Mucosa of descending colon (tissue), 3 donors: ENCODE results near the gene HDAC3. TPM values are rescaled to one million over a fixed set of nuclear protein-coding genes. Genes with fewer than 3 reads are reported as not detected.
A peak's percentile ranks its signal among the peaks of the same experiment; 100 is the strongest.

ENCODE experiments used
- ATAC-seq: fragments of 200-7000 bp; cut with Tn5 transposase; one replicate; pipeline ENCODE4 v1.9.1; 2020; ENCODE audit warnings: mild to moderate bottlenecking, moderate library complexity
- DNase-seq, 3 donors: peaks; one replicate each; pipeline ENCODE4 v3.0.0-alpha.2; 2020
- H3K36me3 ChIP-seq: fragments of 200-600 bp; one replicate; pipeline ENCODE4 v1.8.0; 2021; ENCODE audit warnings: low read depth, mild to moderate bottlenecking
- H3K4me1 ChIP-seq: fragments of 200-600 bp; one replicate; pipeline ENCODE4 v1.8.0; 2021; ENCODE audit warnings: low read depth, mild to moderate bottlenecking
- H3K4me3 ChIP-seq: fragments of 200-600 bp; one replicate; pipeline ENCODE4 v1.8.0; 2021; ENCODE audit warnings: mild to moderate bottlenecking
- H3K9me3 ChIP-seq: fragments of 200-600 bp; one replicate; pipeline ENCODE4 v1.8.0; 2021; ENCODE audit warnings: mild to moderate bottlenecking
- intact Hi-C, 2 donors: fragments of 100-400 bp; cut with DNase I in 1 of 2; cut with micrococcal nuclease in 1 of 2; formaldehyde crosslinking; loops; one replicate each; pipeline versions ENCODE4 v1.11.0 to v1.11.1; 2022; cut with DNase I, micrococcal nuclease
- total RNA-seq, 3 donors: library from RNA; stranded (reverse); fragmentation: NEBNext Ultra II Directional in 2 of 3; extraction: Animal tissue kit (Norgen Biotek cat#: 25700) in 2 of 3; gene quantifications; one replicate each; pipeline versions ENCODE4 v1.2.1 to v1.2.4, GENCODE V29; 2021 to 2023
- TF ChIP-seq, protein P1 (sequence below): fragments of 200-600 bp; IDR thresholded peaks from one replicate; pipeline ENCODE4 v1.8.0; 2022; ENCODE audit warnings: antibody characterized with exemption, mild to moderate bottlenecking
- donor health status: DM: no; HTN: no; CAD: no; lungs with moderate emphysema.
- donor health status: DM: no; HTN: no; CAD: no.
- donor health status: DM: no; HTN: yes; CAD: no.

HDAC3 gene
- total RNA-seq, 3 donors from 2014 or later, result 45.1 to 47.0 (median 45.8) TPM

DNA sequence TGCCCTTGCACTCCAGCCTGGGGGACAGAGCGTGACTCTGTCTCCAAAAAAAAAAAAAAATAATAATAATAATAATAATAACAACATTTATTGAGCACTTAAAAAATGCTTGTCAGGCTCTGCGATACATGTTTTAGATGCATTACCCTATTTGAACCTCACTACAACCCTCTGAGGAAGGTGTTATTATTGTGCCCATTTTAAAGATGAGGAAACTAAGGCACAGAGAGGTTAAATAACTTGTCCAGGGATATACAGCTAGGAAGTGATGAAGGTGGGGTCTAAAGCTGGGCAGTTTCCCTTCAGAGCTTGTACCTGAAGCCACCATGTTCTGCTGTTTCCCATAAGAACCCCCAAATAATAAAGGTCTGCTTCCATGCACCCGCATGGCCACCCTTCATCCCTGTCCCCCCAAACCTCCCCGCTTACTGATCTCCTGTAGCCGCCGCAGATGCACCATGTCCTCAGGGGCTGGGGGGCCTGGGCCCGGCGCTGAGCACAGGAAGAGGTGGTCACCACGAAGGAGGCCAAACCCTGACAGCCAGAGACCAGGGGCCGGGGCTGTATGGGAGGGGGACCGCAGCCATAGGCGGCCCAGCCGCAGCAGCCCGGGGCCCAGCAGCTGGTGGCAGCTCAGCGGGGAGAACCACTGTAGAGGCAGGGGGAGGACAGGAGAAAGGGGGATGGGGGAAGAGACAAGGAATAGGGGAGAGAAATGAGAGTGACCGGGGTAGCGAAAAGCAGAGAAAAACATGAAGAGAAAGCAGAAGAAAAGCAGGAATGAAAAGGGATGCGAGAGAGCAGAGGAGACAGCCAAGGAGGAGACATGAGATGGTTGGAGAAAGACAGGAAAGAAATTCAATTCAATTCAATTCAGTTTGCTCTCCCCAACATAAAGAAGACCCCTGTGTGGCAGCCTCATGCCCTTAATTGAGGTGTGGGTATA is 29.6 kb upstream of the HDAC3 start:
- Histone ChIP-seq H3K9me3 (no peaks in the 10 kb centered on the region), H3K4me1 (peaks cover 2% of the 10 kb centered on the region), H3K4me3 (no peak overlapping the region), H3K36me3 (no peaks in the 10 kb centered on the region)
- TF ChIP-seq, protein P1, sequence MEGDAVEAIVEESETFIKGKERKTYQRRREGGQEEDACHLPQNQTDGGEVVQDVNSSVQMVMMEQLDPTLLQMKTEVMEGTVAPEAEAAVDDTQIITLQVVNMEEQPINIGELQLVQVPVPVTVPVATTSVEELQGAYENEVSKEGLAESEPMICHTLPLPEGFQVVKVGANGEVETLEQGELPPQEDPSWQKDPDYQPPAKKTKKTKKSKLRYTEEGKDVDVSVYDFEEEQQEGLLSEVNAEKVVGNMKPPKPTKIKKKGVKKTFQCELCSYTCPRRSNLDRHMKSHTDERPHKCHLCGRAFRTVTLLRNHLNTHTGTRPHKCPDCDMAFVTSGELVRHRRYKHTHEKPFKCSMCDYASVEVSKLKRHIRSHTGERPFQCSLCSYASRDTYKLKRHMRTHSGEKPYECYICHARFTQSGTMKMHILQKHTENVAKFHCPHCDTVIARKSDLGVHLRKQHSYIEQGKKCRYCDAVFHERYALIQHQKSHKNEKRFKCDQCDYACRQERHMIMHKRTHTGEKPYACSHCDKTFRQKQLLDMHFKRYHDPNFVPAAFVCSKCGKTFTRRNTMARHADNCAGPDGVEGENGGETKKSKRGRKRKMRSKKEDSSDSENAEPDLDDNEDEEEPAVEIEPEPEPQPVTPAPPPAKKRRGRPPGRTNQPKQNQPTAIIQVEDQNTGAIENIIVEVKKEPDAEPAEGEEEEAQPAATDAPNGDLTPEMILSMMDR, result no peak
- no peak for ATAC-seq
- intact Hi-C loops, result no loop called here
- no peak for DNase-seq

GRCh38 chr5:141664733-141665461 is 28.2 kb upstream of the HDAC3 start:
- Histone ChIP-seq H3K4me3 (no peak overlapping the region), H3K4me1 (peaks cover 2% of the 10 kb centered on the region), H3K9me3 (no peaks in the 10 kb centered on the region), H3K36me3 (no peaks in the 10 kb centered on the region)
- intact Hi-C loops, result no loop called here
- ATAC-seq (peak; percentile 98), DNase-seq (peak; percentile 84 to 90 (median 89))
- TF ChIP-seq, protein P1, result peak; percentile 75

DNA sequence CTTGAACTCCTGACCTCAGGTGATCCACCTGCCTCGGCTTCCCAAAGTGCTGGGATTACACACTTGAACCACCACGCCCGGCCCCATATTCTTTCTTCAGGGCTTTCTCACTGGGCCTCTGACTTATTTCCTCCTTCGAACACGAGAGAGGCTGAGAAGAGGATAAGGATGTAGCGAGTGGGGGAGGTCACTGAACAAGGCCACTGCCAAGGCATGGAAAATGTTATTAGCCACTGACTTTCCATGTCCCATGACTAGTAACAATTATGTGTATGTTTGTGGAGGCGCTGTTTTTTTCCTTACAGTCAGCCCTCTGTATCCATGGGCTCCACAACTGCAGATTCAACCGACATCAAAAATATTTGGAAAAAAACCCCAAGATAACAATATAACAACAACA is 26.9 kb upstream of the HDAC3 start:
- no peaks in the 10 kb centered on the region for H3K9me3 ChIP-seq
- H3K4me1 ChIP-seq, result peaks cover 2% of the 10 kb centered on the region
- ATAC-seq (no peak), DNase-seq (no peak)
- no peak overlapping the region for H3K4me3 ChIP-seq
- intact Hi-C loops, result no loop called here
- no peaks in the 10 kb centered on the region for H3K36me3 ChIP-seq
- TF ChIP-seq, protein P1, result no peak

DNA sequence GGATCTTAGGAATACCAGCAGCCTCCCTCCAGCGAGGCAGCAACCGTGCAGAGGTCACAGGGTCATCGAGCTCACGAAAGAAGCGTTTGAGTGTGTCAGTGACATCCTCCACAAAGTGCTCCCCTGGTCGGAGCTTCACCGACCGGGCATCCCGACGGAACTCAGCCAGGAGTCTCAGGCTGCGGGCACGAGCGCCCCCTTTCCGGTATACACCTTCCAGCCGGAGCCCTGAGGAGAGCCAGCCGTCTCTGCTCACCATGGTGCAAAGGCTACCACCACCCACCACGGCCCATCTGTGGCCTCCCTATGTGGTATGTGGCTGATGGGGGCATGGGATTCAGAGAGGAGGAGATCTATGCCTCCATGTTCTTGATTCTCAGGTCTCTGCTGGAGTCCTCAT is 25.4 kb upstream of the HDAC3 start:
- H3K4me3 ChIP-seq, result no peak overlapping the region
- DNase-seq (no peak), ATAC-seq (no peak)
- H3K36me3 ChIP-seq, result no peaks in the 10 kb centered on the region
- intact Hi-C loops, result no loop called here
- TF ChIP-seq, protein P1, result no peak
- H3K4me1 ChIP-seq, result peaks cover 2% of the 10 kb centered on the region
- no peaks in the 10 kb centered on the region for H3K9me3 ChIP-seq

DNA sequence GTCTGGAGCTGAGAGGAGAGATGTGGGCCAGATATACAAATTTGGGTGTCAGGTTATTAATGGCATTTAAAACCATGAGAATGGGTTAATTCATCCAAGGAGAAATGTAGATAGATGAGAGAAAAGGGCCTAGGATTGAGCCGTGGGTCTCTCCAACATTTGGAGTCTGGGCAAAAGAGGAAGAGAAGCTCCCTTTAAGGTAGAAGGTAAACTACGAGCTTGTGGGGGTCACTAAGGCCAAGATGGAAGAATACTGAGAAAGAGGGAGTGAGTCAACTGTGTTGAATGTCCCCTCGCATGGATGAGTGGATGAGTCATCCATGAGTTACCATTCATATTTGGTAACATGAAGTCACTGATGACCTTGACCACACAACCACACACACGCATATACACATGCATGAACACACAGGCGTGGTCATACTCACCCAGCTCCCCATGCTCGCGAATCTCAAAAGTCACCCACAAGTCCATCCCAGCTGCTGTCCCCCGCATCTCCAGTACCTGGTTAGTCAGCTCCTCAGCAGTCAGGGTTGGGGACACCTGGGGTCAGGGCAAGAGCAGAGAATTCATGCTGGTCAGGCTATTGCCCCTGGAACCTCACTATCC is 21.4 kb upstream of the HDAC3 start:
- H3K4me3 ChIP-seq, result no peak overlapping the region
- DNase-seq, result no peak
- TF ChIP-seq, protein P1, result no peak
- ATAC-seq, result no peak
- H3K4me1 ChIP-seq, result no peaks in the 10 kb centered on the region
- no peaks in the 10 kb centered on the region for H3K36me3 ChIP-seq
- intact Hi-C loops, result no loop called here
- no peaks in the 10 kb centered on the region for H3K9me3 ChIP-seq
